Smooth muscle cell of the brain vasculature (primary cell): ENCODE measurements around the gene LURAP1L.

Source experiments
- DNase-seq: peaks from one replicate; pipeline ENCODE4 v3.0.0-alpha.2; 2012; ENCODE audit warnings: low read depth, low spot score

Gene LURAP1L

GRCh38 chr9:12776513-12777055 lies 1.8 kb downstream of the LURAP1L start:
- no peak for DNase-seq

DNA sequence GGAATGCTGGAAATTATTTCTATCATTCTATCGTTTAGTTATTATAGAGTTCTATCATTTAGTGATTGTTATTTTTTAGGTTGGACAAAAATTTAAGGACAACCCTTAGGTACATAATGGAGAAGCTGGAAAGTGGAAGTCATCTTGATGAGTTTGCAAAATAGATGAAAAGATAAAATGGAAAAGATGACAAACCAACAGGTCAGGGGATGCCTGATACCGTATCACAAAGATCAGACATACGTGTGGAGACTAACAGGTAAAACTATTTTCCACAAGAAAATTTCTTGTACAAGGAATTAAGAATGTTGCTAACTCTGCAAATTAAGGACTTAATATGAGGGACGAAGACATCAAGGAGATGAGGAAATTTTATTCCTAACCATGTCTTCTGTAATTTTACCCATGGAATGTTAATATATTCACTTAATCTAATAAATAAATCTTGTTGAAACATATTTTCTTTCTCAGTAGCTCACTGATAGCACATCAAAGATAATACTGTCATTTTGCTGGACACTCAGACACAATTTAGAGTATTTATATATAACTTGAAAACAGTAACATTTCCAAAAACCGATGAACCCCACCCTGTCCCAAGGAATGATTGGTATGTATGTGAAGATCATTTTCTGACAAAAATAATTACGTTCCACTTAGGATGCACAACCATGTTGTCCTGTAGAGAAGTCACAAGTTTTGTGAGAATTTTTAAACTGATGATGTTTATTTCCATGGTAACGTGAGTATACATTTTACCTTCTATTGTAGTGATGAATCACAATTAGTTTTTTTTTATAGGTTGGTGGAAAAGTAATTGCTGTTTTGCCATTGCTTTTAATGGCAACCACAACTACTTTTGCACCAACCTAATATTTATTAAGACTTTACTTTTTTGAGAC lies 2.6 kb downstream of the LURAP1L start:
- DNase-seq, result no peak

DNA sequence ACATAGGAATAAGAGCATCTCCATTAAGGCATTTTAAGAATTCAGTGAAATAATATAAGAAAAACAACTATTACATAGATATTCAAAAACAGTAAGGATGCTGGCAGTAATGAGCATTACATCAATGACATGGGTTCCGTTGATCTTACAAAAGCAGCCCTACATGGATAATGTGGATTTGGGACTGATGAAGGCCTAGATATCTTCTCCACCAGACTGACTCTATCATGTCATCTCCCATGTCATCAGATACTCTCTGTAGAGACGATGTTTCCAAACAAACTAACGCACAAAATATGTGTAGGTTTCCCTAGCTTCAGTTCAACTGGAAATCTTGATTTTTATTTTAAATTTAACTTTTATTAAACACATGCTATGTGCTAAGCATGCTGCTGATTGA lies 3.6 kb downstream of the LURAP1L start:
- no peak for DNase-seq

GRCh38 chr9:12781226-12781733 lies 6.5 kb downstream of the LURAP1L start:
- no peak for DNase-seq

GRCh38 chr9:12783767-12784460 lies 9.1 kb downstream of the LURAP1L start:
- no peak for DNase-seq

DNA sequence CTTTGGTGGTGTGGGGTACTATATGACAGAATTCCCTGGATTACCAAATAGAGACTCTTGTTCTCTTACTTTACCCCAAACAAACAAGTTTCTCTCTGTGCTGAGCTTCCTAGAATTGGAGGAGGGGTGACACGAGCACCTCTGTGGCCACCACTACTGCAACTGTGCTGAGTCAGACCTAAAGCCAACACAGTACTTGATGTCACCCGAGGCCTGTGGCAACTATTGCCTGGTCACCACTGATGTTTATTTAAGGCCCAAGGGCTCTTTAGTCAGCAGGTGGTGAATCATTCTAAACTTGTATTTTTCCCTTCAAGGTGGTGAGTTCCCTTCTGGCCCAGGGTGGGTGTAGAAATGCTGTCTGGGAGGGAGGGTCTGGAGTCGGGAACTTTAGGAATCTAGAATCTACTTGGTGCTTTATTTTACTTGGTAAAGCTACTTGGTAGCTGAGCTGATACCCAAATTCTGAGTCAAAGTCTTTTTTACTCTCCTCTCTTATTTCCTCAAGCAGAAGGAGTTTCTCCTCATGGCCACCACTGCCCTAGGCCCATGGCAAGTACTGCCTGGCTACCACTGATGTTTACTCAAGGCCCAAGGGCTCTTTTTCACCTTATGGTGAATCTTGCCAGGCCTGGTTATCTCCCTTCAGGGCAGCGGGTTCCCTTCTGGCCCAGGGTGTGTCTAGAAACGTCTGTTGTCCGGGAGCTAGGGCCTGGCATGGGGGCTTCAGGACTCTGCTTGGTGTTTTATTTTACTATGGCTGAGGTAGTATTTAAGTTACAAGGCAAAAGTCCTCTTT lies 9.8 kb downstream of the LURAP1L start:
- no peak for DNase-seq

GRCh38 chr9:12785260-12785770 lies 10.5 kb downstream of the LURAP1L start:
- DNase-seq, result no peak

- DNase-seq, result no peak
Measured at GRCh38 chr9:12785941-12786340, 11.1 kb downstream of the LURAP1L start.

DNA sequence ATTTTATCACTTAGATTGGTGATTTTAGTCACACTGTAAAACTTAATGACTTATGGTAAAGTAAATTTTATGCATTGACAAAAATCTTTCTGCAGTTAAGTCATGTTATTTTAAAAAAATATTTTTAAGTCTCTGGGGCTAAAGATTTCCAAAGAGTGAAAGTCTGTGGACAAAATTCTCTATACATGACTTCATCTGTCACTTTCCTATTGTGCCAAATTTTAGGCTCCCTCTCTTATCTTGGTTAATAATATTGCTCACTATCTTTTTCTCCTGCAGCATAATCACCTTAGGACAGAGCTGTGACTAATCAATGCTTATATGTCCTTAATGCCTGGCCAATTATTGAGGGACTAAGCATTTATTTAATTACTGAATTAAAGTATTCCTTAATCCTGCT lies 15.2 kb downstream of the LURAP1L start:
- DNase-seq, result no peak

DNA sequence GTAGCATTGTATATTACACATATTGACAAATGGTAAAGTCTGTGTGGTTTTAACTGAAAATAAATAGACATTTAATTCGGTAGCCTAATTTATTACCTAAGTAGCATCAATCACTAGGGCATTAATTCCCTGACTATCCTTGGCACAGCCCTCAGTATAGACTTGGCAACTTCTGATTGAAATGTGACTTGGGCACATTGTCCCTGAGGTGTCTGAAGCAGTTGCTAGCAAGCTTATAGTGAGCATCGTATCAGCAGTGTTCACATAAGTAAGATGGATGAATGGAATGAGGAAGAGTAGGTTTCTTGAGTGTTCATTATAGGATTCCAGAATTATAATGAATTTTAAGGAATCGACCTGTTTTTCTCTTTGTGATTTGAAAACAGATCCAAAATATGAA lies 16.1 kb downstream of the LURAP1L start:
- no peak for DNase-seq

GRCh38 chr9:12794101-12794799 lies 19.4 kb downstream of the LURAP1L start:
- DNase-seq, result no peak

DNA sequence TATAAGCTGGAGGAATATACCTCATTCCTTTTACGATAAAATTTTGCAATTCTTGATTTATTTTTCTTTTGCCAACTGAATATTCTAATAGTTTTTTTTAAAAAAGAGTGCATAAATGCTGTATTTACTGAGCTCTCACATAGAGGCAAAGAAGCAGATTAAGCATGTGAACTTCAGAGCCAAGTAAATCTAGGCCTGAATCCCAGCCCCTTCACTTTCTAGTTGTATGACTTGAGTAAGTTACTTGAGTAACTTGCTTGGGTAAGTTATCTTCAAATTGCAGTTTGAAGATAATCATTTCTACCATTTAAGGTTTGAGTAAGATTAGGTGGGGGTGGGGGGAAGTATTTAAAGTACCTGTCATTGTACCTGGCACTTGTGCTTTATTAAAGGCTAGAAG lies 21.8 kb downstream of the LURAP1L start:
- no peak for DNase-seq

DNA sequence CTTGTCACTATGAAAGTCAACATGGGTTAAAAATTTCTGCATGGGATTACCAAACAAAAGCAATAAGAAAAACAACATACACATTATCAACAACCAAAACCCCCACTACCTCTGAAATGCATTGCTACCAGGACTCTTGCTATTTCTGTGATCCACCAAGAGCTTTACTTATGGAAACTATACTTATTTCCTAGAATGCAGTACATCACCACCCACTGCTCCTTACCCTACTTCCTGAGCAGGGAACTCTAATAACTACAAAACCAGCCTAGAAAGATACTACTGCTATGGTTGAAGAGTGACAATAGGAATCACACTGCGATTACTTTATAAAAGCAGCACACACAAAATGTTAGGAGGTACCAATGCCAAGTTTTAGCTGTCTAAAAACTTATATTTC lies 22.2 kb downstream of the LURAP1L start:
- no peak for DNase-seq

- DNase-seq, result no peak
Measured at GRCh38 chr9:12798066-12798770, 23.4 kb downstream of the LURAP1L start.

- DNase-seq, result no peak
Measured at GRCh38 chr9:12801187-12801586, 26.4 kb downstream of the LURAP1L start.

DNA sequence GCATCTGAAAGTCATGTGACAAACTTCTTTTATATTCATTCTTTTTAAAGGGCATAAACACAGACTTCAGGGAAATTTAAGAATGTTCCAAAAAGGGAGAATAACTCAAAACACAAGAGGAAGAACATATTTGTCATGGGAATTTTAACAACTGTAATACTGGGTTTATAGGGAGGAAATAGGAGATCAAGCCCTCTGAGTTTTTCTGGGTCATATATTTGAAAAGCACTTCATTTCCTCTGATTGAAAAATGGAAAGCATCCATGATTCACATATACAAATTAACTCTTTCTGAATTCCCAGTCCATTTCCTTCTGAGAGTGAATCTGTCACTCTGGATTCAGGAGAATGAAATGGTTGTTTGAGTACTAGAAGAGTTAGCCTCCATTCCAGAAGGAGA lies 26.8 kb downstream of the LURAP1L start:
- DNase-seq, result no peak

GRCh38 chr9:12802093-12802492 lies 27.3 kb downstream of the LURAP1L start:
- no peak for DNase-seq

DNA sequence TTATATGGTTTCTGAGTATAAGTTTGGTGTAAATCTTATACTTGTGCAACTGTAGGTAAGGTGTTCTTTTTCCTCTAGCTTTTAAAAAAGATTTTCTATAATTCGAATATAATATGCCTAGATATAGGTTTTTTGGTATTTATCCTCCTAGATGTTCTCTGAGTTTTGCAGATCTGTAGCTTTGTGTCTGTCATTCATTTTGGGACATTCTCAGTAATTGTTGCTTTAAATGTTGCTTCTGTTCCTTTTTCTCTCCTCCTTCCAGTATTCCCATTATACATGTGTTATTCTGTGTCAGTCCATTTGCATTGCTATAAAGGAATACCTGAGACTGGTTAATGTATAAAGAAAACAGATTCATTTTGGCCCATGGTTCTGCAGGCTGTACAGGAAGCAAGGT lies 33.7 kb downstream of the LURAP1L start:
- DNase-seq, result no peak

DNA sequence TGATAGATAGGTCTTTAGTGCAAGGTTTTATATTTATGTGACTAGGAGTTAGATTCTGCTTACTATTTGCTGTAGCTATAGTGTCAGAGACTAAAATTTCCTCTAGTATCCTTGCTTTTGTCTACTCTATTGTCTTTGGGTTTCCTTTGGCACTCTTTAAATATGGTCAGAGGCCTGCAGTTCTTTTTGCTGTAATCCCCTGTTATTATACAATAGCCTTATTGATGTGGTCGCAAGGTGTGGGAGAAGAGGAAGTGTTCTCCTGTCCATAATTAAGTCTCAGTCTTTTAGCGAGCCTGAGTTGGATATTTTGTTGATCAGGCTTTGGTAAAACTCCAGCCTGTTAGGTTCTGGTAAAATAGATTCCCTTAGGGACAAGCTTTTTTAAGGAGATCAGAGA lies 34.9 kb downstream of the LURAP1L start:
- DNase-seq, result no peak

DNA sequence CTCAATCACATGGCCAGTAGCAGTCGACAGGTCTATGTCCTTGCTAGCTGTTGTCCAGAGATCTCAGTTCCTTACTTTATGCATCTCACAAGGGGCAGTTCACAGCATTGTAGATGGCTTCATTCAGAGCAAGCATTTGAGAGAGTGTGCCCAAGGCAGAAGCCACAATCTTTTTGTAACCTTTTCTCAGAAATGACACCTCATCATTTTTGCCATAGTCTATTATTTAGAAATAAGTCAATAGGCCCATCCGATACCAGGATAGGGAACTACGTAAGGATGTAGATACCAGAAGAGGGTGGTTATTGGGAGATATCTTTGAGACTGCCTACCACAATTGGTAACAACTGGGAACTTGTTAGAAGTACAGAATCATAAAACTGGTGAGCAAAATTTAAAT lies 37.1 kb downstream of the LURAP1L start:
- no peak for DNase-seq
